ENCODE measurements around the gene UBE2V1.

GRCh38 chr20:50115591-50116367, 2.8 kb upstream of the UBE2V1 start:
- TF ChIP-seq CTCF (IDR thresholded peaks at IDR 0.05) (peak in 1 of 6 experiments; percentile 11), EP300 (IDR thresholded peaks at IDR 0.05) (peak in 1 of 4 donors; percentile 68)
